ENCODE results near the gene POU2AF2.

POU2AF2 gene

GRCh38 chr11:111245425-111245824 is at the start of gene POU2AF2:
TSS of gene POU2AF2 (plus strand) at chr11:111245725. CDS start at chr11:111245854, 129 bp downstream.
- DNase-seq (ENCODE audit: extremely low read depth, low read depth), result no peak
- H3K4me3 ChIP-seq (replicated peaks; ENCODE audit: low read depth, low read length), result no peak within 1 kb of the TSS
- TF ChIP-seq CTCF (IDR thresholded peaks at IDR 0.05; ENCODE audit: low read depth, low read length, missing control alignments), result no peak

GRCh38 chr11:111200010-111200534 is 45.5 kb upstream of the POU2AF2 start:
- H3K4me3 ChIP-seq (replicated peaks; ENCODE audit: low read depth, low read length), result no peak overlapping the region
- no peak for DNase-seq (ENCODE audit: extremely low read depth, low read depth)
- no peak for TF ChIP-seq CTCF (IDR thresholded peaks at IDR 0.05; ENCODE audit: low read depth, low read length, missing control alignments)

- TF ChIP-seq CTCF (IDR thresholded peaks at IDR 0.05; ENCODE audit: low read depth, low read length, missing control alignments), result no peak
- H3K4me3 ChIP-seq (replicated peaks; ENCODE audit: low read depth, low read length), result no peak overlapping the region
- DNase-seq (ENCODE audit: extremely low read depth, low read depth), result no peak
These were observed 41.3 kb upstream of the POU2AF2 start for GRCh38 chr11:111204211-111204610.

- no peak for TF ChIP-seq CTCF (IDR thresholded peaks at IDR 0.05; ENCODE audit: low read depth, low read length, missing control alignments)
- H3K4me3 ChIP-seq (replicated peaks; ENCODE audit: low read depth, low read length), result no peak overlapping the region
- no peak for DNase-seq (ENCODE audit: extremely low read depth, low read depth)
These were observed 39.7 kb upstream of the POU2AF2 start for GRCh38 chr11:111205632-111206385.

GRCh38 chr11:111206472-111206871 is 39.1 kb upstream of the POU2AF2 start:
- TF ChIP-seq CTCF (IDR thresholded peaks at IDR 0.05; ENCODE audit: low read depth, low read length, missing control alignments), result no peak
- no peak overlapping the region for H3K4me3 ChIP-seq (replicated peaks; ENCODE audit: low read depth, low read length)
- no peak for DNase-seq (ENCODE audit: extremely low read depth, low read depth)

GRCh38 chr11:111207213-111207612 is 38.3 kb upstream of the POU2AF2 start:
- H3K4me3 ChIP-seq (replicated peaks; ENCODE audit: low read depth, low read length), result no peak overlapping the region
- no peak for DNase-seq (ENCODE audit: extremely low read depth, low read depth)
- no peak for TF ChIP-seq CTCF (IDR thresholded peaks at IDR 0.05; ENCODE audit: low read depth, low read length, missing control alignments)

All from HFF-Myc (cell line).